RKO (cell line): ENCODE measurements around the gene SELENOT.
A peak's percentile ranks its signal among the peaks of the same experiment; 100 is the strongest.
"Not testable (repeated sequence)": the region's sequence is repeated elsewhere in the genome, so short reads cannot be mapped to it uniquely, and the experiment has no call there.

Experiments used
- DNase-seq: peaks from one replicate; pipeline ENCODE4 v3.0.0-alpha.2; 2016; ENCODE audit warnings: low spot score

Gene SELENOT

GRCh38 chr3:150607267-150608065, 4.3 kb downstream of the SELENOT start:
- no peak for DNase-seq

GRCh38 chr3:150609988-150610387, 6.9 kb downstream of the SELENOT start:
- DNase-seq: no peak

GRCh38 chr3:150610785-150611184, 7.7 kb downstream of the SELENOT start:
- DNase-seq: no peak

- DNase-seq: no peak
Measured at GRCh38 chr3:150611666-150612065, 8.5 kb downstream of the SELENOT start.

- DNase-seq: no peak
Measured at GRCh38 chr3:150612494-150612893, 9.4 kb downstream of the SELENOT start.

- DNase-seq: no peak
Measured at GRCh38 chr3:150613034-150613433, 9.9 kb downstream of the SELENOT start.

- DNase-seq: no peak
Measured at GRCh38 chr3:150613709-150614480, 10.8 kb downstream of the SELENOT start.

- DNase-seq: no peak
Measured at GRCh38 chr3:150620002-150620689, 17.0 kb downstream of the SELENOT start.

- DNase-seq: not testable (repeated sequence)
Measured at GRCh38 chr3:150622955-150623354, 19.8 kb downstream of the SELENOT start.

GRCh38 chr3:150623945-150624344, 20.8 kb downstream of the SELENOT start:
- DNase-seq: no peak

- DNase-seq: no peak
Measured at GRCh38 chr3:150626148-150626930, 23.2 kb downstream of the SELENOT start.

- no peak for DNase-seq
Measured at GRCh38 chr3:150627557-150627956, 24.4 kb downstream of the SELENOT start.

GRCh38 chr3:150631515-150632221, 28.5 kb downstream of the SELENOT start:
- DNase-seq: no peak

GRCh38 chr3:150635076-150635475, 32.0 kb downstream of the SELENOT start:
- no peak for DNase-seq

GRCh38 chr3:150635526-150635925, 32.4 kb downstream of the SELENOT start:
- no peak for DNase-seq

GRCh38 chr3:150636258-150636657, 33.1 kb downstream of the SELENOT start:
- no peak for DNase-seq

- DNase-seq: no peak
Measured at GRCh38 chr3:150639262-150639661, 36.1 kb downstream of the SELENOT start.

GRCh38 chr3:150640256-150640655, 37.1 kb downstream of the SELENOT start:
- DNase-seq: no peak

GRCh38 chr3:150653110-150653561, 50.0 kb downstream of the SELENOT start:
- peak; percentile 49 for DNase-seq

- DNase-seq: no peak
Measured at GRCh38 chr3:150656316-150656715, 53.2 kb downstream of the SELENOT start.
